HCT116 (cell line): ENCODE data around the gene SPINT2.

ENCODE experiments used
- ATF3 ChIP-seq: IDR thresholded peaks from 2 replicates; pipeline ENCODE4 v1.6.1; 2012
- CBX3 ChIP-seq: IDR thresholded peaks from 2 replicates; pipeline ENCODE4 v1.6.1; 2012; ENCODE audit warnings: low read depth
- CTCF ChIP-seq, 3 experiments: fragments of 200-600 bp in 1 of 3; sonication (generic) in 1 of 3; IDR thresholded peaks in 2 of 3; conservative IDR thresholded peaks in 1 of 3; 2 replicates each; pipeline ENCODE4 v1.5.1; 2012 to 2017; ENCODE audit warnings: low read depth in 2 of 3, low read length in 2 of 3, antibody characterized with exemption in 1 of 3, borderline replicate concordance in 1 of 3, control low read depth in 1 of 3, mild to moderate bottlenecking in 1 of 3, mixed read lengths in 1 of 3, mixed run types in 1 of 3, moderate library complexity in 1 of 3; ENCODE audit not compliant: insufficient read depth in 1 of 3
- EGR1 ChIP-seq: IDR thresholded peaks from 2 replicates; pipeline ENCODE4 v1.6.1; 2012; ENCODE audit warnings: low read depth
- EZH2phosphoT487 ChIP-seq: fragments of 200-600 bp; IDR thresholded peaks from 2 replicates; pipeline ENCODE4 v1.6.1; 2018; ENCODE audit warnings: antibody characterized with exemption, borderline replicate concordance
- MAX ChIP-seq: IDR thresholded peaks from 2 replicates; pipeline ENCODE4 v1.6.1; 2012
- POLR2A ChIP-seq: IDR thresholded peaks from 2 replicates; pipeline ENCODE4 v1.7.0; 2011; ENCODE audit warnings: borderline replicate concordance; ENCODE audit not compliant: insufficient read depth, insufficient read length; ENCODE audit errors: extremely low read depth
- POLR2AphosphoS5 ChIP-seq: IDR thresholded peaks from 2 replicates; pipeline ENCODE4 v1.6.1; 2011; ENCODE audit warnings: mild to moderate bottlenecking, low read depth, low read length, moderate library complexity
- SIN3A ChIP-seq: IDR thresholded peaks from 2 replicates; pipeline ENCODE4 v1.6.1; 2012; ENCODE audit warnings: low read depth
- SRF ChIP-seq: IDR thresholded peaks from 2 replicates; pipeline ENCODE4 v1.6.1; 2012; ENCODE audit warnings: low read depth
- YY1 ChIP-seq: IDR thresholded peaks from 2 replicates; pipeline ENCODE4 v1.6.1; 2011; ENCODE audit warnings: low read length, low read depth, moderate library complexity, mild to moderate bottlenecking; ENCODE audit not compliant: insufficient replicate concordance; ENCODE audit errors: extremely low read depth
- ZBTB33 ChIP-seq: IDR thresholded peaks from 2 replicates; pipeline ENCODE4 v1.6.1; 2011; ENCODE audit warnings: mild to moderate bottlenecking, low read length, moderate library complexity; ENCODE audit not compliant: insufficient replicate concordance; ENCODE audit errors: extremely low read depth

GRCh38 chr19:38243279-38243673 is 21.1 kb upstream of the SPINT2 start:
- TF ChIP-seq CTCF (IDR thresholded peaks at IDR 0.05 in 2 of 3, conservative IDR thresholded peaks at IDR 0.05 in 1 of 3; ENCODE audit: borderline replicate concordance in 1 of 3, insufficient read depth in 1 of 3, low read depth in 2 of 3, low read length in 2 of 3): no peak
- no peak for TF ChIP-seq EZH2phosphoT487
- TF ChIP-seq CBX3: no peak
- TF ChIP-seq POLR2AphosphoS5: no peak
- TF ChIP-seq MAX: no peak
- no peak for TF ChIP-seq POLR2A
- TF ChIP-seq ZBTB33: no peak
- TF ChIP-seq ATF3: no peak
- TF ChIP-seq SIN3A: no peak
- TF ChIP-seq YY1: no peak
- no peak for TF ChIP-seq EGR1
- TF ChIP-seq SRF: no peak
